GM19463 (cell line): ENCODE measurements around the gene DACT2.
"Not testable (repeated sequence)": the region's sequence is repeated elsewhere in the genome, so short reads cannot be mapped to it uniquely, and the experiment has no call there.

Experiments
- ATAC-seq: cut with Tn5 transposase; IDR thresholded peaks from one replicate; pipeline ENCODE4 v1.9.1; 2021; ENCODE audit warnings: mild to moderate bottlenecking, moderate library complexity; ENCODE audit not compliant: unreplicated experiment

The DACT2 gene

DNA sequence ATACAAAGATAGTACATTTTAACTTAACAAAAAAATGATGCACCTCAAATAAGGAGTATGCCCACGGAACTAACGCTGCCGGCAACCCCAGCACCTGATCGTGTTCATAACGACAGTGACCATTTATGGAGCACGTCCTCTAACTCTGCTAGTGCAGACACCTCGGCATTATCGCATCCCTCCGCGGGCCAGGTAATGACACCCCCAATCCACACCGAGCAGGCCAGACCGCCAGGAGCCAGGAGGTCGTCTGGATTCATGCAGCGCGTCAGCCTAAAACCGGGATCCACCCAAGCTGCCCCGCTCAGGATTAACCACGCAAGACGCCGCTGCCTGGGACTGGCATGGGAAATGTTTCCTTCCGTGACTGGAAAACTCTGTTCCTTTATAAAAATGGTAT is 34.1 kb downstream of the DACT2 start:
- ATAC-seq = no peak

DNA sequence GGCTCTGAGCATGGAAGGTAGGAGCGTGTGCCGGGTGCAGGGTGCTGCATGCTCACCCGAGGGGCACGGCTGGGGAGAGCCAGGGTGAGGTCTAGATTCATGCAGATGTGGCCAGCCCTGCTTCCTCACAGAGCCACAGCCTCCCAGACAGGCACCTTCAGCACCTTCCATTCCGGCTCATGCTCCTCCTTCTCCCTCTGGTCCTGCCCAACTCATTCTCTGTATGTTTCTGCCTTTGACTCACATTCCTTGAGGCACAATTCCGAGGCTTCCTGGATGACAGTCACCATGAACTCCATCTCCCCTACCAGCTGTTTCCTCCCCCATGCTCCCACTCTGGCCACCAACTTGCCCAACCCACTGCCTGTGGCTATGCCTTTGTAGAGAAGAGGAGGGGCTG is 35.4 kb downstream of the DACT2 start:
- no peak for ATAC-seq

DNA sequence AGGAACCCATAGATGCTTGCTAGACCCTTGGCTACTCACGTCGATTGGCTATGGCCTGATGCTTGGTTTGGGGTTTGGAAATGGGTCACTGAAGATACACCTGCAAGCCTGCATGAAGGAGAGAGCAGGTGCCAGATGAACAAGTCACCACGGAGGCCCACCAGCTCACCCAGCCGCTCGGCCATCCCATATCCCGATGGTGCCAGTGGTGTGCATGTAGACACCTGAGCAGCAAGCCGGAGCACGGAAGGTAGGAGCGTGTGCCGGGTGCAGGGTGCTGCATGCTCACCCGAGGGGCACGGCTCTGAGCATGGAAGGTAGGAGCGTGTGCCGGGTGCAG is 35.9 kb downstream of the DACT2 start:
- no peak for ATAC-seq

DNA sequence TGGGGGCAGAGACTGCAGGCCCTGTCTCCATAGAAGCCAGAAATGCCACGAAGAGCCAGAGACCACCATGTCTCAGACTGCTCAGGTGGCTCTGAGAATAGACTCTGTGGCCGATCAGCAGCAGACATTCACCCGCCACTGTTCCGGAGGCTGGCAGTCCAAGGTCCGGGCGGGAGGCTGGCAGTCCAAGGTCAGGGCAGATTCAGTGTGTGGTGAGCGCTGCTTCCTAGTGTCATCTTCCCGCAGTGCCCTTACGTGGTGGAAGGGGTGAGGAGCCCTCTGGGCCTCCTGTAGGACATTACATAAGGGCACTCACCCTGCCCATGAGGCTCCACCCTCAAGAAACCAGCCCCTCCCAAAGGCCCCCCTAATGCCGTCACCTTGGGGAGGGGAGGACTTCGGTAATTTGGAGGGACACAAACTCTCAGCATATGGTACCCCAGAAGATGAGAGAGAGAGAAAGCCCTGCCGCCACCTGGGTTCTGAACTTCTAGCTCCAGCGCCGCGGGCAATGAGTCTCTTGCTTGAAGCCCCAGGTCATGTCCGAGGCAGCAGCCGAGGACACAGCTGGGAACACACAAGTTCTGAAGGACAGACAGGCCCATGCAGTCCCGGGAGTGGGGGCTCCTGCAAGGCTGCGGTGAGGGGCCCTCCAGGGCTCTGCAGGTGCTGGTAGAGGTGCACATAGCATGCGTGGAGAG is 36.4 kb downstream of the DACT2 start:
- ATAC-seq = no peak

GRCh38 chr6:168281826-168282225 is 37.8 kb downstream of the DACT2 start:
- no peak for ATAC-seq

GRCh38 chr6:168281314-168281713 is 38.3 kb downstream of the DACT2 start:
- not testable (repeated sequence) for ATAC-seq

GRCh38 chr6:168280899-168281245 is 38.7 kb downstream of the DACT2 start:
- ATAC-seq = no peak

- no peak for ATAC-seq
These were observed 39.3 kb downstream of the DACT2 start for GRCh38 chr6:168280020-168280898.

- ATAC-seq = no peak
These were observed 40.1 kb downstream of the DACT2 start for GRCh38 chr6:168279403-168279935.

- no peak for ATAC-seq
These were observed 40.7 kb downstream of the DACT2 start for GRCh38 chr6:168278904-168279303.

DNA sequence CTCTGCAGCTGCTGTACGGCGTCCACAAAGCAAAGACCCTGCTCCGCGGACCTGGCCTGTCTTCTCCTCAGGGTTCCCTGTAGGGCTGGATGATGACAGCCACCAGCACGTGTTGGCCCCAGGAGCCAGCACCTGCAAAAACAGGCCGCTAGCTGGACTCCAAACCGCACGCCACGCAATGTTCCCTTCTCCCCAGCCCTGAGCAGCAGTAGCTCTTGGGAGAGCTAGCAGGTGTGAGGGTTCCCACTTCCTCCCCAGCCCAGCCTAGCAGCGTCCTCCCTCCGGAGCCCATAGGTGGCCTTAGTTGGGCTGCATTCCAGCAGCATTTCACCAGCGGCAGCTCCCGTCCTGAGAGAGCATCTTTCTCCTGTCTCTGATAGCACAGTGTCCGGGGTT is 42.3 kb downstream of the DACT2 start:
- ATAC-seq = no peak

GRCh38 chr6:168276576-168277273 is 42.9 kb downstream of the DACT2 start:
- ATAC-seq = no peak

GRCh38 chr6:168275168-168275567 is 44.4 kb downstream of the DACT2 start:
- ATAC-seq = no peak

GRCh38 chr6:168274037-168274952 is 45.3 kb downstream of the DACT2 start:
- no peak for ATAC-seq

DNA sequence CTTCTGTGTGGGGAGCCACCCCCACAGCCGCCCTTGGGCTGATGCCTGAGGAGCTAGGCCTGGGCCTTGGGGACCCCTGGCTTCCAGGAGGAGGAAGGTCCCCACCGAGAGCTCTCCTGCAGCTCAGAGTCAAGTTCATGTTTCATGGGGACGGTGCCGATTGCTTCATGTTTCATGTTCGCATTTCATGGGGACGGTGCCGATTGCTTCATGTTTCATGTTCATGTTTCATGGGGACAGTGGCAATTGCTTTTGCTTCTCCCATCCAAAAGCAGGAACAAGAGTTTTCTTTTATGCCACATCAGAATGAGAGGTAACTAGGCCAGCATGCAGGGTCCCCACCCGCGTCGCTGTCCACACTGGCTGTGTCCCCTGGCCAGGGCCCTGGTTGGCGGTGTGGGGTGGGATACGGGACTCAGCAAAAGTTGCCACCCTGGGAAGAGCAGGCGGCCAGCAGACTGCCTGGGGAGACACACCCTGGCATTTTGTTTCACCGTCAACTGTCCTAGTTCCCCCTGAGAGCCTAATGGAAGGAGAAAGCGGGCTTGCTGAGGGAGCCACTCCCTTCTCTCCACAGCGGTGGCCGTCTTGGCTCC is 46.0 kb downstream of the DACT2 start:
- ATAC-seq = no peak

- no peak for ATAC-seq
These were observed 46.9 kb downstream of the DACT2 start for GRCh38 chr6:168272415-168273325.

- no peak for ATAC-seq
These were observed 49.1 kb downstream of the DACT2 start for GRCh38 chr6:168270274-168271172.
